Calu3 (cell line): Measurements from ENCODE around the gene UMAD1. TPM values are rescaled to one million over a fixed set of nuclear protein-coding genes. Genes with fewer than 3 reads are reported as not detected.

Experiments used
- BruUV-seq: library from RNA; stranded (reverse); fragments of 400-500 nt; replicated peaks from 2 replicates; lab custom pipeline; 2021; lab: Mats Ljungman, UMichigan
- CTCF ChIA-PET: fragments of 300-600 bp; sonication (Branson Sonifier 250); formaldehyde crosslinking; loops from one replicate; lab custom pipeline; 2022; ENCODE audit warnings: antibody characterized with exemption; lab: Charles Lee
- DNase-seq: peaks from one replicate; pipeline ENCODE4 v3.0.0; 2022
- H3K27ac Mint-ChIP-seq: one replicate; pipeline ENCODE4 v1.8.0; 2022; ENCODE audit warnings: mixed read lengths; ENCODE audit not compliant: unreplicated experiment
- H3K27me3 Mint-ChIP-seq: one replicate; pipeline ENCODE4 v1.8.0; 2022; ENCODE audit warnings: mixed read lengths; ENCODE audit not compliant: unreplicated experiment
- H3K36me3 Mint-ChIP-seq: one replicate; pipeline ENCODE4 v1.8.0; 2022; ENCODE audit warnings: mild to moderate bottlenecking, moderate library complexity, mixed read lengths; ENCODE audit not compliant: insufficient read depth, unreplicated experiment
- H3K4me1 Mint-ChIP-seq: one replicate; pipeline ENCODE4 v1.8.0; 2022; ENCODE audit warnings: mild to moderate bottlenecking, low read depth, mixed read lengths; ENCODE audit not compliant: unreplicated experiment
- H3K4me3 Mint-ChIP-seq: one replicate; pipeline ENCODE4 v1.8.0; 2022; ENCODE audit warnings: mild to moderate bottlenecking, low read depth, moderate library complexity, mixed read lengths; ENCODE audit not compliant: unreplicated experiment
- H3K9me3 Mint-ChIP-seq: one replicate; pipeline ENCODE4 v1.8.0; 2022; ENCODE audit warnings: low read depth, mixed read lengths; ENCODE audit not compliant: unreplicated experiment
- intact Hi-C: fragments of 100-400 bp; cut with micrococcal nuclease; formaldehyde crosslinking; loops from one replicate; pipeline ENCODE4 v1.10.0; 2022; ENCODE audit not compliant: unreplicated experiment
- total RNA-seq: library from RNA; stranded (reverse); gene quantifications from 2 replicates; pipeline ENCODE4 v1.2.3, GENCODE V29; 2022
- TF ChIP-seq, protein P1 (sequence below): fragments of 200-600 bp; IDR thresholded peaks from one replicate; pipeline ENCODE4 v1.8.0; 2022; ENCODE audit warnings: antibody characterized with exemption; ENCODE audit not compliant: unreplicated experiment

The UMAD1 gene
- total RNA-seq, 1 experiment from 2014 or later = 25.2 TPM

GRCh38 chr7:7870555-7870954 lies 230.0 kb downstream of the UMAD1 start:
- no peaks in the 10 kb centered on the region for H3K36me3 Mint-ChIP-seq
- peaks cover 4% of the 10 kb centered on the region for H3K9me3 Mint-ChIP-seq

DNA sequence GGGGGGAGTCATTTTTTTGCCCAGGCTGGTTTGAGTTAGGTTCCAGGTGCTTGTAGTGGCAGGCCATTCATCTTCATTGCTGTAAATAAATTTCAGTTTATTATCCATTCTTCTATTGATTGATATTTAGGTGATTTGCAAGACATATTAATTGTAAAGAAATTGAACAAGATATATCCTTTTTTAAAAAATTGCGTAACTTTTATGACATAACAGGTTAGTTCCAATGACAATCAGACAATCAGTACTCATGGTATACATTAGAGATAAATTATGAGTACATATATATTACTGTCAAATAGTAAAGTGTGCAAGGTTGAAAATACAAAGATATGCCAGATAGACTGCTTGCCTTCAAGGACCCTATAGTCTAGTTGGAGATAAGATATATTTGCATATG lies 235.9 kb downstream of the UMAD1 start:
- no TSS peak for BruUV-seq
- Mint-ChIP-seq H3K36me3 (no peaks in the 10 kb centered on the region), H3K27me3 (no peaks in the 10 kb centered on the region), H3K4me3 (no peak overlapping the region), H3K27ac (no peak overlapping the region), H3K4me1 (no peaks in the 10 kb centered on the region), H3K9me3 (peaks cover 4% of the 10 kb centered on the region)
- TF ChIP-seq, protein P1, sequence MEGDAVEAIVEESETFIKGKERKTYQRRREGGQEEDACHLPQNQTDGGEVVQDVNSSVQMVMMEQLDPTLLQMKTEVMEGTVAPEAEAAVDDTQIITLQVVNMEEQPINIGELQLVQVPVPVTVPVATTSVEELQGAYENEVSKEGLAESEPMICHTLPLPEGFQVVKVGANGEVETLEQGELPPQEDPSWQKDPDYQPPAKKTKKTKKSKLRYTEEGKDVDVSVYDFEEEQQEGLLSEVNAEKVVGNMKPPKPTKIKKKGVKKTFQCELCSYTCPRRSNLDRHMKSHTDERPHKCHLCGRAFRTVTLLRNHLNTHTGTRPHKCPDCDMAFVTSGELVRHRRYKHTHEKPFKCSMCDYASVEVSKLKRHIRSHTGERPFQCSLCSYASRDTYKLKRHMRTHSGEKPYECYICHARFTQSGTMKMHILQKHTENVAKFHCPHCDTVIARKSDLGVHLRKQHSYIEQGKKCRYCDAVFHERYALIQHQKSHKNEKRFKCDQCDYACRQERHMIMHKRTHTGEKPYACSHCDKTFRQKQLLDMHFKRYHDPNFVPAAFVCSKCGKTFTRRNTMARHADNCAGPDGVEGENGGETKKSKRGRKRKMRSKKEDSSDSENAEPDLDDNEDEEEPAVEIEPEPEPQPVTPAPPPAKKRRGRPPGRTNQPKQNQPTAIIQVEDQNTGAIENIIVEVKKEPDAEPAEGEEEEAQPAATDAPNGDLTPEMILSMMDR = no peak
- CTCF ChIA-PET = no interaction called here
- intact Hi-C loops = no loop called here
- no peak for DNase-seq

More at GRCh38 chr7:7870555-7870954, 230.0 kb downstream of the UMAD1 start:
- BruUV-seq = no TSS peak
- H3K4me3 Mint-ChIP-seq = no peak overlapping the region
- DNase-seq = no peak
- H3K4me1 Mint-ChIP-seq = no peaks in the 10 kb centered on the region
- H3K27me3 Mint-ChIP-seq = no peaks in the 10 kb centered on the region
- CTCF ChIA-PET = interaction anchor here (1.5 kb wide), 1 partner anchor 18 kb away, joined by 4 read pairs; no protein-coding TSS in a partner anchor
- no peak overlapping the region for H3K27ac Mint-ChIP-seq
- intact Hi-C loops = no loop called here
- TF ChIP-seq, protein P1 = no peak

GRCh38 chr7:7881581-7881980 lies 241.0 kb downstream of the UMAD1 start:
- BruUV-seq = no TSS peak
- no peaks in the 10 kb centered on the region for H3K36me3 Mint-ChIP-seq
- no peaks in the 10 kb centered on the region for H3K4me1 Mint-ChIP-seq
- intact Hi-C loops = no loop called here
- H3K27me3 Mint-ChIP-seq = no peaks in the 10 kb centered on the region
- DNase-seq = no peak
- CTCF ChIA-PET = interaction anchor here (0.5 kb wide), 1 partner anchor 168 kb away, joined by 3 read pairs; no protein-coding TSS in a partner anchor
- no peak overlapping the region for H3K27ac Mint-ChIP-seq
- TF ChIP-seq, protein P1 = no peak
- H3K9me3 Mint-ChIP-seq = no peaks in the 10 kb centered on the region
- H3K4me3 Mint-ChIP-seq = no peak overlapping the region

- Mint-ChIP-seq H3K36me3 (no peaks in the 10 kb centered on the region), H3K4me1 (no peaks in the 10 kb centered on the region), H3K9me3 (no peaks in the 10 kb centered on the region), H3K27me3 (no peaks in the 10 kb centered on the region), H3K4me3 (no peak overlapping the region), H3K27ac (no peak overlapping the region)
- CTCF ChIA-PET = no interaction called here
- TF ChIP-seq, protein P1 = no peak
- DNase-seq = no peak
- intact Hi-C loops = no loop called here
- BruUV-seq = no TSS peak
Measured at GRCh38 chr7:7882888-7883287, 242.3 kb downstream of the UMAD1 start.
